Stimulated activated CD8-positive, alpha-beta memory T cell treated with anti-CD3 and anti-CD28 coated beads, Interleukin-7, amount 100 ng/mL, for 24 hours (primary cell): Measurements from ENCODE around the gene TMEM69.
"Not testable (repeated sequence)": the region's sequence is repeated elsewhere in the genome, so short reads cannot be mapped to it uniquely, and the experiment has no call there.

Source experiments
- DNase-seq: peaks from one replicate; pipeline ENCODE4 v3.0.0-alpha.2; 2020; ENCODE audit warnings: low read depth

The TMEM69 gene

DNA sequence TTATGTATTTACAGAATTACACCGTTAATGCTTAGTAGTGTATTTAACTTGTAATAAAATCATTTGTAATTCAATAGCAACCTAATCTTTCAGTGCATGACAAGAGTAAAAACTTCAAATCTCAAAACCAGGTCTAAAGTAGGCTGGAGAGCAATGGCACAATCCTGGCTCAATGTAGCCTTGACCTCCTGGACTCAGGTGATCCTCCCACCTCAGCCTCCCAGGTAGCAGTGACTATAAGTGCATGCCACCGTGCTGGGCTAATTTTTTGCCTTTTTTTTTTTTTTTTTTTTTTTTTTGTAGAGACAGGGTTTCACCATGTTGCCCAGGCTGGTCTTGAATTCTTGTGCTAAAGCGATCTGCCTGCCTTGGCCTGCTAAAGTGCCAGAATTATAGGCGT lies 51.2 kb downstream of the TMEM69 start:
- DNase-seq, result no peak

DNA sequence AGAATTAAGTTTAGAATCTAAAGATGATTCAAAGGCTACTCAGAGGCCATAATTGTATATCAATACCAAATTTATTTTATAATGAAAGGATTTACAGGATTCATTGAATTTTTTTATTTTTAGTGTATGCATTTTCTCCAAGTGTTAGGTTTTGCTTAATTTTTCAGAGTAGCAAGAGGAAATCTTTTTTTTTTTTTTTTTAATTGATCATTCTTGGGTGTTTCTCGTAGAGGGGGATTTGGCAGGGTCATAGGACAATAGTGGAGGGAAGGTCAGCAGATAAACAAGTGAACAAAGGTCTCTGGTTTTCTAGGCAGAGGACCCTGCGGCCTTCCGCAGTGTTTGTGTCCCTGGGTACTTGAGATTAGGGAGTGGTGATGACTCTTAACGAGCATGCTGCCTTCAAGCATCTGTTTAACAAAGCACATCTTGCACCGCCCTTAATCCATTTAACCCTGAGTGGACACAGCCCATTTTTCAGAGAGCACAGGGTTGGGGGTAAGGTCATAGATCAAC lies 51.7 kb downstream of the TMEM69 start:
- not testable (repeated sequence) for DNase-seq
